Measurements from ENCODE around the gene XPO5.

The XPO5 gene

GRCh38 chr6:43497689-43498088, 78.1 kb downstream of the XPO5 start:
- no peak for DNase-seq (ENCODE audit: low spot score)

GRCh38 chr6:43497129-43497396, 78.8 kb downstream of the XPO5 start:
- DNase-seq (ENCODE audit: low spot score) = no peak

DNA sequence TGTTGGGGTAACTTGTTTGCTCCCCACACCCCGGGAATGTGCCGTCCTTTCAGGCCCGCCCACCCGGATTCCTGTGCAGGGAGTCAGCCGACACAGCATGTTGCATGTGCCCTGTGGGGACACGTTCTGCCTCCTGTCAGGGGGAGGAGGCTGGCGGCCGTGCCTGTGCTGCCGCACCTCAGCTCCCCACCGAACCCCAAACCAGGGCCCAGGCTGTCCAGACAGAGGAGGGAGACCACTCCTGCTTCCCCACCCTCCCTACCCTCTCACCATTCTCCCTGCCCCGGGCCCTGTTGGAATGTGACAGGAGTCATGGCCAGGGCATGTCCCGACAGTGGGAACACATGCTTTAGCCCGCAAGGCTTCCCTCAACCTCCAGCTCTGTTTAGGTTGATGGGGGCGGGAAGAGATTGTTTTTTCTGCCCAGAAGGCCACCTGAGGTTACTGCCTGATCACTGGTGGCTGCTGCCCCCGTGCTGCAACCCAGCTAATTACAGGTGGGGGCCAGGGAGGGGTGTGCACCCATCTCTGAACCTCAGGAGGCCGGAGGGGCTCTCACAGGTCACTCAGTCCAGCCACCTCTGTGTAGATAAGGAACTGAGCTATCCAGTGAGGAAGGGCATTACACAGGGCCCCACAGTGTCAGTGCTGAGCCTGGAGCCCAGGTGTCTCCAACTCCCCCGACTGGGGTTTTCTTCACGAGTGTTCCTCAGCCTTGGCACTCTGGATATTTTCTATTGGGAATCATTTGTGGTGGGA, 79.3 kb downstream of the XPO5 start:
- no peak for DNase-seq (ENCODE audit: low spot score)

GRCh38 chr6:43495409-43495941, 80.4 kb downstream of the XPO5 start:
- DNase-seq (ENCODE audit: low spot score) = no peak

DNA sequence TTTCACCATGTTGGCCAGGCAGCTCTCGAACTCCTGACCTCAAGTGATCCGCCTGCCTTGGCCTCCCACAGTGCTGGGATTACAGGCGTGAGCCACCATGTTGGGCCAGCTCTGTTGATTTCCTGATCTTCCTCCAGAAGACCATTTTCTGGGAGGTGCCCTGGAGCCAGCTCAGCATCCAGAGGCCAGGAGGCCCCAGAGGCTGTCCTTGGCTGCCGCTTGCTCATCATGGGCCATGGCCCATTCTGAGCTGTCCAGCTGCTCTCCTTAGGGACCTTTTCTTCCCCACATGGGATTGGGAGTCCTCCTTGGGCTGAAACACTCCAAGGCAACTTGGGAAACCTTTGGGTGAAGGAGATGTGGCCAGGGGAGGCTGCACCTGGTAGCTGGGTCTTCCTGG, 81.1 kb downstream of the XPO5 start:
- no peak for DNase-seq (ENCODE audit: low spot score)

- no peak for DNase-seq (ENCODE audit: low spot score)
These were observed 81.5 kb downstream of the XPO5 start for GRCh38 chr6:43494321-43494720.

DNA sequence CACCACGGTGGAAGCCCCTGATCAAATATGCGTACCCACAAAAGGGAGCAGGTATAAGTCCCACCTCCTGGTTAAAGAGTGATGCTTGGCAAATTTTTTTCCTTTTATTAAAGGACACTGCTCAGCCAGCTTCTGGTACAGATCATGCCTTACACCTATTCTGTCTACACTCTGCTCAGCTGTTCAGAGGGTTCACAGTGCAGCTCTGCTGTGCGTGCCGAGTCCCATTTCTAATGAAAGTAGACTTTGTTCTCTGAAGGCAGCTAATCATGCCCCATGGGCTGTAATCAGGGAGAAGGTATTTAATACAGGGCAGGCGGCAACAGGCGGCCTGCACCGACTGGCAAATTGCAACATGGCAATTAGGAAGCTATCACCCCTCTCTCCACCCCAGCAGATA, 82.0 kb downstream of the XPO5 start:
- no peak for DNase-seq (ENCODE audit: low spot score)

- no peak for DNase-seq (ENCODE audit: low spot score)
These were observed 82.6 kb downstream of the XPO5 start for GRCh38 chr6:43493230-43493629.

- no peak for DNase-seq (ENCODE audit: low spot score)
These were observed 83.2 kb downstream of the XPO5 start for GRCh38 chr6:43492673-43493072.

GRCh38 chr6:43491750-43492661, 83.8 kb downstream of the XPO5 start:
- DNase-seq (ENCODE audit: low spot score) = no peak

GRCh38 chr6:43490523-43490939, 85.3 kb downstream of the XPO5 start:
- DNase-seq (ENCODE audit: low spot score) = no peak

DNA sequence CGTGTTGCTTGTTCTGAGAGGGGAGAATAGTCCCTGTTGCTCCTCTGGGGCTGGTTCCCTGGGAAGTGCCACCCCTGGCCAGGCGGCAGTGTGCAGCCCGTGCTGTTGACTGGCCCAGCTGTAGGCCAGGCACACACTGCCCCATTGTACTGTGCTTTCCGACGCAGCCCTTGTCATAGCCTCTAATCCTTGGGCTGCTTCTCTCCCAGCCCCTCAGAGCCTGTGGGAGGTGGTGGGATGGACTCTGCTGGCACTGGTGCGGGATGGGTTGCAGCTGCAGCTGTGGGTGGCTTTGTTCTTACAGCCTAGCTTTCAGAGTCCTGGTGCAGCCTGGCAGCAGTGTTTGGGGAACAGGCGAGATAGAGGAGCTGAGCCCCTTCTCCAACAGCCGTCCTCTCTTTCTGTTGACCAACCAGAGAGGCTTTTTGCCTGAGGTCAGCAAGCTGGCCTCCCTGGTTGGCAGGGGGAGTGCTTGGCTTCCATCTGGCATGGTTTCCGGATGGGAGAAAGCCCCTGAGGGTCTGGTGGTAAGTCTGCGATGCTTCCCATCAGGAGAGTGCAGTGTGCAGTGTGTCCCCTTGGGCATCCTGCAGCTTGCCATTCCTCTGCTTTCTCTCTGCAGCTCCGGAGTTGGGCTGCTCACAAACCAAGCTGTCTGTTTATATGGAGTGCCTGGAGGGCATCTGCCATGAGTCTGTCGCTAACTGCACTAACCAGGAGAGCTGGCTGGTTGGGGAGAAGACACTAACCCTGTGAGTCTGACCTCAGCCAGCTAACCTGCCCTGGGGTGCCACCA, 86.4 kb downstream of the XPO5 start:
- DNase-seq (ENCODE audit: low spot score) = no peak

- no peak for DNase-seq (ENCODE audit: low spot score)
These were observed 87.1 kb downstream of the XPO5 start for GRCh38 chr6:43488667-43489276.

DNA sequence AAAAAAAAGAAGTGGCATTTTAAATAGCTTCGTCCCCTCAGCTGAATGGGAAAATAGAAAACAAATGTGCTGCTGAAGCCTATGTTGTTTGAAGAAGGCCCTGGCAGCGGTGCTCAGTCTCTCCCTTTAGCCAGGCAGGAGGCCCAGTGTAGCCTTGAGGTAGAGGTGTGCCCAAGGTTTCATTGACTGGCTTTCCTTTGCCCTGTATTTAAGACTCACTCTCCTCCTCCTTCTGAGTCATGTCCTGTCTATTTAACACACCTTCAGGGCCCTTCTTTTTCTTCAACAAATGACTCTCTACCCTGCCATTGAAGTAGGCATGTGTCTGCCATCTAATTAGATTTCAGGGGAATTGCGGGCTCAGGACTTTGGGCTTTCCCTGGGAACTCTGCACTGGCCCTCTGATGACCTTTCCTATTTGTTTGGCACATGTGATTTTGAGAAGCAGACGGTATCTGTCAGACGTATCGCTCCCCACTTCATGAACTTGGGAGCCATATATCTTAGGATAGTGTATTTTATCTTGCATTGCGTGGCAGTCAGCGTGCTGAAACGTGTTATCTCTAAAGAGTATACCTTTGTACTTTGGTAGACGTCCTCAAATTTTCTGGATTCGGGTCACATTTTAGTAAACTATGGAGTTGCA, 94.1 kb downstream of the XPO5 start:
- DNase-seq (ENCODE audit: low spot score) = no peak

DNA sequence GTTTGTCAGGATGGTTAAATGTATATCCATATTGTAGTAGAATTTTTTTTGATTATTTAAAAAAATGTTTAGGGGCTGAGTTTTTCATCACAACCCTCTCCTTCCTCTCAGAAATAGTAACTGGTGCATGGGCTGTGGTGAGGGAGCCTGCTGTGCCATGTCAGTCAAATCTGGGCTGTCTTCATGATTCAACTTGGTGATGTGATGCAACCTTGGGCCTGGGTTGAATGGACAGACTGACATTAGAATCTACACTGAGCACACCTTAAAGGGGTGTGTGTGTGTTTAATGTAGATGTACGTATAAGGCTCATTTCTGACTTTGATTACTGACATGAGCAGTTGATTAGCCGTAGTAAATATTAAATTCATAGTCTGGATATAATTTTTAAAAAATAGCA, 94.8 kb downstream of the XPO5 start:
- no peak for DNase-seq (ENCODE audit: low spot score)

DNA sequence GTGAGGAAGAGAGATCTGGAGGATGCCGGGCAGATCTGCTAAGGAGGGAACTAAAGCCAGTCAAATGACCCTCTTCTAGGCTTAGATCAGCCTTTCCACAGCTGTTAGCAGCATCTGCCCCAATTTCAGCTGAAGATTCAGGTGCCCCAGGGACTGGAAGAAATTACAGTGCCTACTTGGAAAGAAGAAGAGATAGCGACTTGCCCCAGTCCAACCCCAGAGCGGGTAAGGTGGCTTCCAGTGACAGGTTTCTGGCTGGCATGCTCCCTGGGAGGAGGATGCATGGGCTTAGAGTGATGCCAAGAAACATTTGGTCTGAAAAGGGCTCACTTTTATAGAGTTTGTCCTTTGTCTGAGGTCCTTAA, 97.8 kb downstream of the XPO5 start:
- DNase-seq (ENCODE audit: low spot score) = no peak

DNA sequence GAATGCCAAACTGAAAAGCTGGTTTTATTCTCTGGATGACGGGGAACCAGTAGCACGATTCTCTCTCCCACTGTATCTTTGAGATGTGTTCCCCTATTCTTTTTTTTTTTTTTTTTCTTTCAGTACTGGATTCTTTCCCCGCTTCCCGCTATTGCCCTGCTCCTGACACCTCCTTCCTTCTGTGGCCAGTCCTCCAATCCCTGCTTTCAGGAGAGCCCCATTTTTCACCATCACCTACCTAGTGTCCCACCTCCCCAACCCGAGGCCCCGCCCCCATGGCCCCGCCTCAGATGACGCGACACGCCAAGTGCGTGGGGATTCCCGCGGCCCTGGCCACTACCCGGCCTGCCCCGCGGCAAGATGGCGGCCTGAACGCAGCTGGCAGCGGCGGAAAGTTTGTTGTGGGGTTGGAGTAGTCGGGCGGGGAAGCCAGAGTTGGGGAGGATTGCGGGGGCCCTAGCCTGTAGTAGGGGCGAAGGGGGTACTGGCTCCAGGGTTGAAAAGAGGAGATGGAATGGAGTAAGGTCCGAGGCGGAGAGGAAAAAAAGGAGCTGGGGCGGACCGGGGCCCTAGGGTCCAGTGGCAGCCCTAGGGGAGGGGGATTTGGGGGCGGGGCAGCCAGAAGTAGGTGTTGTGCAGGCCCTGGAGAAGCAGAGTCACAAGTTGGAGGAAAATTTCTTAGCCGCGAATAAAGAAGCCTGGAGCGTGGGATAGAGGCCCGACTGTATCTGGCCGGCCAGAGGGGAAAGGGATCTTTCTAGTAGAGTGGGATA, 98.4 kb downstream of the XPO5 start, which contains the start of gene TJAP1:
TJAP1 (plus strand) TSS at position 336 of the 773 bp plus-strand sequence. CDS start 21,432 bp downstream, outside the sequence.
- peak; percentile 94 for DNase-seq (ENCODE audit: low spot score)

DNA sequence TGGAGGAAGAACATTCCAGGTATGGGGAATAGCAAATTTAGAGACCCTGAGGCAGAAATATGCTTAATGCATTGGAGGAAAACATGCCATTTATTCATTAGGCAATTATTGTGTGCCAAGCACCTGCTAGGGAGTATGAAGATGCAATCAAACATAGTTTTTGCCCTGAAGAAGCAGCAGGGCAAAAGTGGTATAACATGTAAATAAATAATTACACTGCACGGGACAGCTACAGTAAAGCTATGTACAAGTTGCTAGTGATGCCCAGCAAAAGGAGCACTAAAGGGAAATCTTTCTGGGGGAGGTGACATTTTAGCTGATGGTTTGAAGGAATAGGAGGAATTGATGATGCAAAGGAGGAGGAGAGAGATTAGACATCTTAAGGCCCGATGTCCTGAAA, 99.1 kb downstream of the XPO5 start:
- no peak for DNase-seq (ENCODE audit: low spot score)

GRCh38 chr6:43475516-43475915, 100.3 kb downstream of the XPO5 start:
- DNase-seq (ENCODE audit: low spot score) = no peak

- no peak for DNase-seq (ENCODE audit: low spot score)
These were observed 103.3 kb downstream of the XPO5 start for GRCh38 chr6:43472515-43472914.

Data from germinal center (tissue), 1 donor.